ENCODE measurements around the gene SPEG. TPM values are rescaled to one million over a fixed set of nuclear protein-coding genes. Genes with fewer than 3 reads are reported as not detected.

Gene SPEG
- total RNA-seq, 2 experiments from 2014 or later: 15.3 to 17.7 TPM

DNA sequence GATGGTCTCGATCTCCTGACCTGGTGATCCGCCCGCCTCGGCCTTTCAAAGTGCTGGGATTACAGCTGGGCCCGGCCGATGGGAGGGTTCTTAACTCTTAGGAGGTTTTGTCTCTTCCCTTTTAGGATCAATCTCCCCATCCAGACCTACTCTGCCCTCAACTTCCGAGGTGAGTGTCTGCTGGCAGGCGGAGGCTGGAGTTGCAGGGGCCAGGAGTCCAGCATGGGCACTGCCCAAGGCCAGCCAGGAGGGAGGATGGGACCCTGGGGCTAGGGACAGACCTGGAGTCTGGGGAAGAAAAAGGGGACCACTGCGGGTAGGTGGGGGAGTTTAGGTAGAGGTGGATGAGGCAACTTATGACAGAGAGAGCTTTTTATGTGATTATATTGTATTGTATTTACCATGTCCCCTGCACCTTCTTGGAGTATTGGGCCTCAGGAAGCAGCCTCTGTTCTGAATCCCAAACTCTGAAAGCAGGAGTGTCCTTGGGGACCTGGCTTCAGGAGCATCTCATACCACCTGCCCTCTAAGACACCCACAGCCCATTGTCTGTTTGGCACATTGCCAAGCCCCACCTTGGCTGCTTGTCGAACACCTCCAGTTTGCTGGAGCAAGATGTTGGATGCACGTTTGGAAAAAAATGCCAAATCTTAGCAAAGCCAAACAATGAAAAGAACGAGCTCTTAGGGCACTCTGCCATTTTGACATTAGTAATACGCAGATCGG is 10.8 kb upstream of the SPEG start:
- intact Hi-C loops (cut with DNase I, micrococcal nuclease): no loop called here
- Histone ChIP-seq H3K9me3 (ENCODE audit: control insufficient read depth in 1 of 2, insufficient read depth in 1 of 2, low read length in 2 of 2) (peaks cover 0 to 2% of the 10 kb centered on the region in 2 experiments), H3K4me3 (ENCODE audit: low read length) (no peak overlapping the region), H3K27ac (ENCODE audit: low read depth in 1 of 2, low read length in 2 of 2) (no peak overlapping the region), H3K4me1 (ENCODE audit: insufficient read depth, low read length) (peaks cover 3% of the 10 kb centered on the region), H3K27me3 (ENCODE audit: control insufficient read depth in 1 of 2, insufficient read depth in 2 of 2, low read length in 2 of 2) (peaks cover 17 to 24% of the 10 kb centered on the region in 2 experiments), H3K36me3 (ENCODE audit: insufficient read depth, low read length) (no peaks in the 10 kb centered on the region)
- Mint-ChIP-seq H3K27ac (no peak overlapping the region), H3K4me3 (no peak overlapping the region), H3K9me3 (no peaks in the 10 kb centered on the region), H3K4me1 (ENCODE audit: low read depth) (no peaks in the 10 kb centered on the region), H3K36me3 (ENCODE audit: low read depth) (no peaks in the 10 kb centered on the region), H3K27me3 (peaks cover 66% of the 10 kb centered on the region)
- ATAC-seq (ENCODE audit: poor library complexity) (no peak), DNase-seq (no peak)
- no peak for TF ChIP-seq CTCF (IDR thresholded peaks at IDR 0.05)
- ChIA-PET CTCF (no interaction called here), POLR2A (no interaction called here)

- Histone ChIP-seq H3K27ac (ENCODE audit: low read depth in 1 of 2, low read length in 2 of 2) (no peak overlapping the region), H3K27me3 (ENCODE audit: control insufficient read depth in 1 of 2, insufficient read depth in 2 of 2, low read length in 2 of 2) (peaks cover 4 to 8% of the 10 kb centered on the region in 2 experiments), H3K4me1 (ENCODE audit: insufficient read depth, low read length) (no peaks in the 10 kb centered on the region), H3K9me3 (ENCODE audit: control insufficient read depth in 1 of 2, insufficient read depth in 1 of 2, low read length in 2 of 2) (no peaks in the 10 kb centered on the region), H3K36me3 (ENCODE audit: insufficient read depth, low read length) (no peaks in the 10 kb centered on the region), H3K4me3 (ENCODE audit: low read length) (no peak overlapping the region)
- no peaks in the 10 kb centered on the region for H3K9me3 Mint-ChIP-seq
- H3K27ac Mint-ChIP-seq: no peak overlapping the region
- ChIA-PET POLR2A (no interaction called here), CTCF (no interaction called here)
- no peaks in the 10 kb centered on the region for H3K4me1 Mint-ChIP-seq (ENCODE audit: low read depth)
- ATAC-seq (ENCODE audit: poor library complexity) (no peak), DNase-seq (no peak)
- no peak for TF ChIP-seq CTCF (IDR thresholded peaks at IDR 0.05)
- intact Hi-C loops (cut with DNase I, micrococcal nuclease): no loop called here
- H3K4me3 Mint-ChIP-seq: no peak overlapping the region
- H3K36me3 Mint-ChIP-seq (ENCODE audit: low read depth): no peaks in the 10 kb centered on the region
- peaks cover 50% of the 10 kb centered on the region for H3K27me3 Mint-ChIP-seq
These were observed 9.2 kb upstream of the SPEG start for GRCh38 chr2:219425238-219426067.

DNA sequence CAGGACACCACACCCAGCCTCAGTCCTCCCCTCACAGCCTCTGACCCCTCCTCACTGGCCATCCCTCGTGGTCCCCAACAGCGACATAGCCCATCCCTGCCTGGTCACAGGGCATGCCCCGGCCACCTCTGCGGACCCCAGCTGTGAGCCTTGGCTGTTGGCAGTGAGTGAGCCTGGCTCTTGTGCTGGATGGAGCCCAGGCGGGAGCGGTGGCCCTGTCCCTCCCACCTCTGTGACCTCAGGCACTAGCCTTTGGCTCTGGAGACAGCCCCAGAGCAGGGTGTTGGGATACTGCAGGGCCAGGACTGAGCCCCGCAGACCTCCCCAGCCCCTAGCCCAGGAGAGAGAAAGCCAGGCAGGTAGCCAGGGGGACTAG is 8.6 kb upstream of the SPEG start:
- intact Hi-C loops (cut with DNase I, micrococcal nuclease): no loop called here
- Mint-ChIP-seq H3K9me3 (no peaks in the 10 kb centered on the region), H3K27ac (no peak overlapping the region), H3K27me3 (peaks cover 44% of the 10 kb centered on the region), H3K36me3 (ENCODE audit: low read depth) (no peaks in the 10 kb centered on the region), H3K4me1 (ENCODE audit: low read depth) (no peaks in the 10 kb centered on the region), H3K4me3 (no peak overlapping the region)
- no peaks in the 10 kb centered on the region for H3K4me1 ChIP-seq (ENCODE audit: insufficient read depth, low read length)
- CTCF ChIA-PET: no interaction called here
- no peak overlapping the region for H3K27ac ChIP-seq (ENCODE audit: low read depth in 1 of 2, low read length in 2 of 2)
- POLR2A ChIA-PET: no interaction called here
- DNase-seq (peak in 1 of 14 experiments; percentile 7), ATAC-seq (ENCODE audit: poor library complexity) (no peak)
- no peak overlapping the region for H3K4me3 ChIP-seq (ENCODE audit: low read length)
- H3K36me3 ChIP-seq (ENCODE audit: insufficient read depth, low read length): no peaks in the 10 kb centered on the region
- H3K27me3 ChIP-seq (ENCODE audit: control insufficient read depth in 1 of 2, insufficient read depth in 2 of 2, low read length in 2 of 2): peaks cover 3 to 4% of the 10 kb centered on the region in 2 experiments
- no peak for TF ChIP-seq CTCF (IDR thresholded peaks at IDR 0.05)
- H3K9me3 ChIP-seq (ENCODE audit: control insufficient read depth in 1 of 2, insufficient read depth in 1 of 2, low read length in 2 of 2): no peaks in the 10 kb centered on the region
